ENCODE results near the gene TMLHE.
A peak's percentile ranks its signal among the peaks of the same experiment; 100 is the strongest.
"Not testable (repeated sequence)": the region's sequence is repeated elsewhere in the genome, so short reads cannot be mapped to it uniquely, and the experiment has no call there.

Gene TMLHE

GRCh38 chrX:155612312-155613224, at the start of gene TMLHE, which contains the start of gene SPRY3:
TSS of gene TMLHE (minus strand) at chrX:155612952. CDS start at chrX:155545276, 67,676 bp downstream.
TSS of gene SPRY3 (plus strand) at chrX:155612586.
- DNase-seq: peak; percentile 63

GRCh38 chrX:155662282-155662681, 49.5 kb upstream of the TMLHE start:
- no peak for DNase-seq

- DNase-seq: no peak
These were observed 32.4 kb upstream of the TMLHE start for GRCh38 chrX:155645180-155645579.

GRCh38 chrX:155643240-155643639, 30.5 kb upstream of the TMLHE start:
- no peak for DNase-seq

- not testable (repeated sequence) for DNase-seq
These were observed 28.6 kb upstream of the TMLHE start for GRCh38 chrX:155641371-155641770.

GRCh38 chrX:155637714-155638113, 25.0 kb upstream of the TMLHE start:
- no peak for DNase-seq

- DNase-seq: not testable (repeated sequence)
These were observed 22.3 kb upstream of the TMLHE start for GRCh38 chrX:155635019-155635418.

GRCh38 chrX:155632431-155633100, 19.8 kb upstream of the TMLHE start:
- DNase-seq: peak; percentile 1

- not testable (repeated sequence) for DNase-seq
These were observed 7.4 kb upstream of the TMLHE start for GRCh38 chrX:155620110-155620509.

- DNase-seq: no peak
These were observed 3.2 kb upstream of the TMLHE start for GRCh38 chrX:155615938-155616337.

GRCh38 chrX:155613927-155614559, 1.3 kb upstream of the TMLHE start:
- DNase-seq: no peak

GRCh38 chrX:155611302-155611701, 1.4 kb downstream of the TMLHE start:
- DNase-seq: no peak

- DNase-seq: no peak
These were observed 19.8 kb downstream of the TMLHE start for GRCh38 chrX:155592981-155593380.

GRCh38 chrX:155592331-155592730, 20.4 kb downstream of the TMLHE start:
- DNase-seq: no peak

- DNase-seq: peak; percentile 1
These were observed 35.1 kb downstream of the TMLHE start for GRCh38 chrX:155577682-155578081.

GRCh38 chrX:155563099-155563498, 49.7 kb downstream of the TMLHE start:
- DNase-seq: no peak

GRCh38 chrX:155544881-155545280, 67.9 kb downstream of the TMLHE start:
- DNase-seq: no peak

GRCh38 chrX:155535866-155536265, 76.9 kb downstream of the TMLHE start:
- no peak for DNase-seq

- DNase-seq: no peak
These were observed 78.0 kb downstream of the TMLHE start for GRCh38 chrX:155534800-155535199.

- not testable (repeated sequence) for DNase-seq
These were observed 85.7 kb downstream of the TMLHE start for GRCh38 chrX:155527023-155527422.

GRCh38 chrX:155514225-155514624, 98.5 kb downstream of the TMLHE start:
- no peak for DNase-seq

GRCh38 chrX:155505296-155505695, 107.5 kb downstream of the TMLHE start:
- no peak for DNase-seq

GRCh38 chrX:155495134-155495533, 117.6 kb downstream of the TMLHE start:
- not testable (repeated sequence) for DNase-seq

All from activated naive CD4-positive, alpha-beta T cell treated with Interleukin-2 at 50 U/mL for 16 hours (primary cell).